H1 (cell line): ENCODE measurements around the gene EIF4EBP2. TPM values are rescaled to one million over a fixed set of nuclear protein-coding genes. Genes with fewer than 3 reads are reported as not detected.
A peak's percentile ranks its signal among the peaks of the same experiment; 100 is the strongest.

Source experiments
- CTCF ChIA-PET: fragments of 300-600 bp; sonication (Branson Sonifier 250); formaldehyde crosslinking; loops from one replicate; lab custom pipeline; 2021; ENCODE audit not compliant: partially characterized antibody; lab: Charles Lee
- POLR2A ChIA-PET: fragments of 300-600 bp; sonication (Branson Sonifier 250); formaldehyde crosslinking; loops from one replicate; lab custom pipeline; 2021; ENCODE audit warnings: inconsistent platforms; ENCODE audit not compliant: partially characterized antibody; lab: Charles Lee
- DNase-seq, 2 experiments: peaks; one replicate each; pipeline versions ENCODE4 v3.0.0 to v3.0.0-alpha.2; 2010 to 2022; ENCODE audit warnings: low spot score in 2 of 2, low read depth in 1 of 2, mixed read lengths in 1 of 2
- FAIRE-seq: peaks from 2 replicates; lab custom pipeline; 2011; peaks lifted over from hg19 to GRCh38; lab: Jason Lieb, UNC
- H2AFZ ChIP-seq: 2 replicates; pipeline ENCODE4 v1.8.1; 2012; ENCODE audit warnings: low read length, inconsistent platforms
- H2AK5ac ChIP-seq: 2 replicates; pipeline ENCODE4 v1.6.1; 2013; ENCODE audit warnings: low read depth, low read length
- H2BK120ac ChIP-seq: replicated peaks from 2 replicates; pipeline ENCODE3; 2013; ENCODE audit warnings: low read depth, low read length, inconsistent platforms
- H2BK12ac ChIP-seq: 2 replicates; pipeline ENCODE4 v1.6.1; 2013; ENCODE audit warnings: low read depth, low read length
- H2BK15ac ChIP-seq: 2 replicates; pipeline ENCODE4 v1.6.1; 2013; ENCODE audit warnings: low read length
- H2BK20ac ChIP-seq: 2 replicates; pipeline ENCODE4 v1.6.1; 2013; ENCODE audit warnings: low read length
- H2BK5ac ChIP-seq: 2 replicates; pipeline ENCODE4 v1.6.1; 2013; ENCODE audit warnings: low read depth, low read length
- H3K14ac ChIP-seq: 2 replicates; pipeline ENCODE4 v1.6.1; 2013; ENCODE audit warnings: inconsistent platforms; ENCODE audit not compliant: insufficient read length
- H3K18ac ChIP-seq: 2 replicates; pipeline ENCODE4 v1.6.1; 2013; ENCODE audit warnings: low read length; ENCODE audit errors: extremely low read depth
- H3K23ac ChIP-seq: 2 replicates; pipeline ENCODE4 v1.6.1; 2013; ENCODE audit warnings: inconsistent platforms; ENCODE audit not compliant: insufficient read length
- H3K23me2 ChIP-seq: 2 replicates; pipeline ENCODE4 v1.6.1; 2013; ENCODE audit warnings: low read depth, low read length
- H3K27ac ChIP-seq: 2 replicates; pipeline ENCODE4 v1.6.1; 2011; ENCODE audit warnings: low read depth, low read length, inconsistent platforms
- H3K27me3 ChIP-seq, 4 experiments: replicated peaks in 1 of 4; 1 replicate in 1 of 4; 2 replicates in 3 of 4; pipeline versions ENCODE4 v1.6.1 to v1.8.1; 2011 to 2013; ENCODE audit warnings: low read length in 3 of 4, mild to moderate bottlenecking in 3 of 4, inconsistent platforms in 2 of 4, mixed read lengths in 2 of 4, moderate library complexity in 1 of 4; ENCODE audit not compliant: control insufficient read depth in 3 of 4, insufficient read depth in 3 of 4; ENCODE audit errors: extremely low read depth in 1 of 4
- H3K36me3 ChIP-seq, 4 experiments: 2 replicates each; pipeline versions ENCODE4 v1.6.1 to v1.8.1; 2011 to 2013; ENCODE audit warnings: mild to moderate bottlenecking in 4 of 4, low read length in 3 of 4, moderate library complexity in 2 of 4, control low read depth in 1 of 4, inconsistent platforms in 1 of 4; ENCODE audit not compliant: insufficient read depth in 4 of 4, control insufficient read depth in 2 of 4
- H3K4ac ChIP-seq: replicated peaks from 2 replicates; pipeline ENCODE3; 2013; ENCODE audit warnings: low read length, low read depth, mixed read lengths, inconsistent platforms; ENCODE audit not compliant: insufficient read length
- H3K4me1 ChIP-seq, 4 experiments: replicated peaks in 1 of 4; 1 replicate in 1 of 4; 2 replicates in 3 of 4; pipeline versions ENCODE4 v1.6.1 to v1.8.1; 2011 to 2013; ENCODE audit warnings: low read length in 3 of 4, inconsistent platforms in 2 of 4, mixed read lengths in 1 of 4; ENCODE audit not compliant: insufficient read depth in 4 of 4, control insufficient read depth in 3 of 4
- H3K4me2 ChIP-seq, 2 experiments: 2 replicates each; pipeline versions ENCODE4 v1.6.1 to v1.8.1; 2011 to 2013; ENCODE audit warnings: low read depth in 2 of 2, low read length in 2 of 2, control low read depth in 1 of 2, inconsistent platforms in 1 of 2, mild to moderate bottlenecking in 1 of 2; ENCODE audit not compliant: insufficient read depth in 1 of 2
- H3K4me3 ChIP-seq, 4 experiments: fragments of 200-600, 300-600 bp in 1 of 4; sonication (generic), shearing (Covaris generic), sonication (Bioruptor Twin) in 1 of 4; 2 replicates each; pipeline versions ENCODE4 v1.5.1 to v1.8.1; 2011 to 2016; ENCODE audit warnings: low read length in 4 of 4, low read depth in 3 of 4, control low read depth in 2 of 4, inconsistent platforms in 2 of 4, mild to moderate bottlenecking in 2 of 4, mixed read lengths in 1 of 4, moderate library complexity in 1 of 4; ENCODE audit not compliant: insufficient read depth in 2 of 4; ENCODE audit errors: extremely low read depth in 1 of 4
- H3K56ac ChIP-seq: replicated peaks from 2 replicates; pipeline ENCODE3; 2013; ENCODE audit warnings: low read depth, mild to moderate bottlenecking, mixed read lengths, low read length, inconsistent platforms; ENCODE audit not compliant: insufficient read length
- H3K79me1 ChIP-seq: 2 replicates; pipeline ENCODE4 v1.6.1; 2013; ENCODE audit warnings: low read depth, low read length, control low read depth
- H3K79me2 ChIP-seq, 2 experiments: 2 replicates each; pipeline versions ENCODE4 v1.6.1 to v1.8.1; 2012 to 2013; ENCODE audit warnings: low read length in 2 of 2, mild to moderate bottlenecking in 2 of 2, inconsistent platforms in 1 of 2; ENCODE audit not compliant: insufficient read depth in 2 of 2, control insufficient read depth in 1 of 2
- H3K9ac ChIP-seq, 4 experiments: replicated peaks in 1 of 4; 1 replicate in 1 of 4; 2 replicates in 3 of 4; pipeline versions ENCODE4 v1.6.1 to v1.8.1; 2011 to 2013; ENCODE audit warnings: low read depth in 3 of 4, low read length in 3 of 4, control low read depth in 2 of 4, mild to moderate bottlenecking in 2 of 4, moderate library complexity in 2 of 4, inconsistent platforms in 1 of 4; ENCODE audit errors: extremely low read depth in 1 of 4
- H3K9me3 ChIP-seq, 2 experiments: 2 replicates each; pipeline versions ENCODE4 v1.6.1 to v1.8.1; 2012 to 2013; ENCODE audit warnings: mild to moderate bottlenecking in 2 of 2, moderate library complexity in 2 of 2, control low read depth in 1 of 2, inconsistent platforms in 1 of 2, low read depth in 1 of 2, low read length in 1 of 2, mixed read lengths in 1 of 2; ENCODE audit not compliant: insufficient read depth in 2 of 2
- H4K20me1 ChIP-seq, 2 experiments: replicated peaks in 1 of 2; 2 replicates each; pipeline versions ENCODE3 to v1.8.1; 2011 to 2013; ENCODE audit warnings: inconsistent platforms in 2 of 2, low read length in 2 of 2, mild to moderate bottlenecking in 1 of 2; ENCODE audit not compliant: insufficient read depth in 2 of 2, control insufficient read depth in 1 of 2
- H4K5ac ChIP-seq: 2 replicates; pipeline ENCODE4 v1.6.1; 2013; ENCODE audit warnings: low read length, low read depth, mixed read lengths, inconsistent platforms; ENCODE audit not compliant: insufficient read length
- H4K8ac ChIP-seq: 2 replicates; pipeline ENCODE4 v1.8.0; 2013; ENCODE audit warnings: mild to moderate bottlenecking, moderate library complexity, low read length, inconsistent platforms; ENCODE audit not compliant: insufficient read depth; ENCODE audit errors: extremely low read depth
- H4K91ac ChIP-seq: replicated peaks from 2 replicates; pipeline ENCODE3; 2013; ENCODE audit warnings: low read length, mixed read lengths, inconsistent platforms; ENCODE audit not compliant: insufficient read length
- BRCA1 ChIP-seq: IDR thresholded peaks from 2 replicates; pipeline ENCODE4 v1.6.1; 2012; ENCODE audit warnings: low read depth, low read length, improper control_type of control experiment
- CBX5 ChIP-seq: fragments of 300-800, 300-1000 bp; sonication (generic); IDR thresholded peaks from 2 replicates; pipeline ENCODE4 v1.7.1; 2016; ENCODE audit warnings: antibody characterized with exemption, low read length, low read depth
- CHD2 ChIP-seq: IDR thresholded peaks from 2 replicates; pipeline ENCODE4 v1.6.1; 2012; ENCODE audit warnings: low read length, improper control_type of control experiment
- CTBP2 ChIP-seq: IDR thresholded peaks from 2 replicates; pipeline ENCODE4 v1.7.0; 2011; ENCODE audit warnings: borderline replicate concordance, mild to moderate bottlenecking, moderate library complexity, mixed read lengths, low read length; ENCODE audit not compliant: insufficient read depth, insufficient read length
- GTF2F1 ChIP-seq: IDR thresholded peaks from 2 replicates; pipeline ENCODE4 v1.6.1; 2012; ENCODE audit warnings: low read depth, low read length, improper control_type of control experiment, borderline replicate concordance
- MAFK ChIP-seq: IDR thresholded peaks from 2 replicates; pipeline ENCODE4 v1.6.1; 2012; ENCODE audit warnings: low read depth, mild to moderate bottlenecking, improper control_type of control experiment, low read length
- PHF8 ChIP-seq: fragments of 200-600 bp; sonication (generic); conservative IDR thresholded peaks from 2 replicates; pipeline ENCODE4 v1.7.1; 2012; ENCODE audit warnings: low read depth, mild to moderate bottlenecking, inconsistent platforms, low read length, moderate library complexity
- POLR2AphosphoS5 ChIP-seq: IDR thresholded peaks from 2 replicates; pipeline ENCODE4 v1.6.1; 2011; ENCODE audit warnings: low read depth, low read length
- RFX5 ChIP-seq: IDR thresholded peaks from 2 replicates; pipeline ENCODE4 v1.6.1; 2011; ENCODE audit warnings: low read depth, low read length, improper control_type of control experiment, borderline replicate concordance
- SIX5 ChIP-seq: IDR thresholded peaks from 2 replicates; pipeline ENCODE4 v1.6.1; 2011; ENCODE audit warnings: mild to moderate bottlenecking, low read depth, low read length
- SRF ChIP-seq: IDR thresholded peaks from 2 replicates; pipeline ENCODE4 v1.6.1; 2011; ENCODE audit warnings: mild to moderate bottlenecking, low read depth, low read length, moderate library complexity
- TAF1 ChIP-seq: IDR thresholded peaks from 2 replicates; pipeline ENCODE4 v1.6.1; 2011; ENCODE audit warnings: mild to moderate bottlenecking, low read depth, low read length
- TAF7 ChIP-seq: optimal IDR thresholded peaks from 2 replicates; pipeline ENCODE3; 2011; ENCODE audit warnings: low read depth, mild to moderate bottlenecking, inconsistent platforms, low read length, moderate library complexity, borderline replicate concordance
- TCF12 ChIP-seq: IDR thresholded peaks from 2 replicates; pipeline ENCODE4 v1.6.1; 2011; ENCODE audit warnings: low read depth, mild to moderate bottlenecking, low read length
- WGBS, 2 experiments: shearing (Covaris generic) in 1 of 2; methylation state at CpG; one replicate each; pipeline versions ENCODE4 v1.1.6 to v1.1.7; 2013 to 2015; ENCODE audit warnings: low lambda C conversion rate in 2 of 2, mixed read lengths in 2 of 2, inconsistent platforms in 1 of 2, low coverage in 1 of 2, missing lambda C conversion rate in 1 of 2; ENCODE audit not compliant: insufficient replicate concordance in 2 of 2, insufficient coverage in 1 of 2, insufficient read length in 1 of 2; ENCODE audit errors: extremely low coverage in 1 of 2, missing lambda C conversion rate in 1 of 2; 5-methylcytosine and 5-hydroxymethylcytosine counted together
- polyA plus RNA-seq, 7 experiments: library from polyadenylated mRNA; depleted of rRNA in 3 of 7; stranded (reverse) in 5 of 7; unstranded in 2 of 7; fragments of >200 nt in 5 of 7; fragments of 200-250 nt in 2 of 7; gene quantifications; 1 replicate in 5 of 7; 2 replicates in 1 of 7; 4 replicates in 1 of 7; pipeline versions ENCODE4 v1.2.1 to v1.2.3, GENCODE V29; 2011 to 2013; ENCODE audit warnings: missing spikeins in 2 of 7, mixed read lengths in 2 of 7
- total RNA-seq: library from RNA; stranded (reverse); fragmentation: NEBNext Ultra II Directional; extraction: Animal tissue kit (Norgen Biotek cat#: 25700); gene quantifications from 2 replicates; pipeline ENCODE4 v1.2.1, GENCODE V29; 2021

Gene EIF4EBP2
- total and polyA plus RNA-seq, 2 of the 8 experiments (the other 6 are each of a cell fraction or from before 2014, with no cell fraction given): 55.3 to 144 TPM

DNA sequence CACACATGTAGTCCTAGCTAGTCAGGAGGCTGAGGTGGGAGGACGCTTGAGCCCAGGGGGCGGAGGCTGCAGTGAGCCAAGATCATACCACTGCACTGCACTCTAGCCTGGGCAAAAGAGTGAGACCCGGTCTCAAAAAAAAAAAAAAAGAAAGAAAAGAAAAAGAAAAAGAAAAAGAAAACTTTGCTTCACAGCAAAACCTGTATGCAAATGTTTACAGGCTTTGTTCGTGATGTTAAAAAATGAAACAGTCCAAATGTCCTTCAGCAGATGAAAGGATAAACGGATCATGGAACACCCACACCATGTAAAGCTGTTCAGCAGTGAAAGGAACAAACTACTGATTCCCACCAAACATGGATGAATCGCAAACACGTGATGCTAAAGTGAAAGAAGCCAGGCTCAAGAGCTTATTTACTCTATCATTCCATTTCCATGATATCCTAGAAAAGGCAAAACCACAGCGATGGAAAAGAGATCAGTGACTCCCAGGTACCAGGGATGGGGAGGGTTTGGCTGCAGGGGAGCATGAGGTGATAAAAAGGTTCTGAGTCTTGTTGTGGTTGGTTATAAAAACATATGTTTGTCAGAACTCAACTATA, 36.6 kb upstream of the EIF4EBP2 start:
- Histone ChIP-seq H2BK5ac (no peak overlapping the region), H4K8ac (no peak overlapping the region), H4K91ac (no peak overlapping the region), H3K14ac (no peak overlapping the region), H3K4me2 (no peak overlapping the region), H3K4me1 (peaks cover 3 to 20% (median 5%) of the 10 kb centered on the region in 4 experiments; a peak in 5 of 7 replicates), H2AFZ (no peak overlapping the region), H3K9me3 (no peaks in the 10 kb centered on the region), H2BK120ac (no peak overlapping the region), H3K79me2 (peaks cover 0 to 4% of the 10 kb centered on the region in 2 experiments; a peak in 1 of 4 replicates), H2BK15ac (no peak overlapping the region), H3K79me1 (no peaks in the 10 kb centered on the region; the same call in 1 of the 2 replicates), H3K56ac (no peak overlapping the region), H3K27ac (no peak overlapping the region), H3K23ac (no peak overlapping the region), H3K4ac (no peak overlapping the region), H2BK12ac (no peak overlapping the region), H2BK20ac (no peak overlapping the region), H3K4me3 (no peak overlapping the region), H4K5ac (no peak overlapping the region), H3K36me3 (no peaks in the 10 kb centered on the region), H3K23me2 (no peaks in the 10 kb centered on the region), H2AK5ac (0 out of 2 replicates have a peak overlapping the region, but pooled peaks have one; percentile 40), H3K9ac (no peak overlapping the region), H3K18ac (no peak overlapping the region), H3K27me3 (no peaks in the 10 kb centered on the region), H4K20me1 (peaks cover 0 to 3% of the 10 kb centered on the region in 2 experiments)
- POLR2A ChIA-PET: interaction anchor here (1.7 kb wide), 1 partner anchor 19 kb away, joined by 3 read pairs; no protein-coding TSS in a partner anchor
- WGBS, 2 experiments: 87% methylated on average over 7 of the region's 8 CpGs; no CpG with 5 or more reads in 1 of the 2 experiments
- FAIRE-seq: no peak
- DNase-seq: no peak
- CTCF ChIA-PET: interaction anchor here (1.0 to 18.1 kb wide), 7 partner anchors 12 to 146 kb away, joined by 3 to 329 read pairs (median 60); partner anchors contain the start of gene LRRC20
- no peak for TF ChIP-seq MAFK
- TF ChIP-seq RFX5: no peak
- no peak for TF ChIP-seq TCF12
- no peak for TF ChIP-seq PHF8
- TF ChIP-seq SRF: no peak
- TF ChIP-seq CTBP2: no peak
- no peak for TF ChIP-seq SIX5
- TF ChIP-seq TAF1: no peak
- TF ChIP-seq TAF7: no peak
- TF ChIP-seq BRCA1: no peak
- TF ChIP-seq GTF2F1: no peak
- no peak for TF ChIP-seq CBX5
- no peak for TF ChIP-seq CHD2
- no peak for TF ChIP-seq POLR2AphosphoS5
